NT2/D1 (cell line): ENCODE measurements around the gene POLRMT.

Source experiments
- DNase-seq: peaks from one replicate; pipeline ENCODE4 v3.0.0-alpha.2; 2011; ENCODE audit warnings: low read depth, low spot score
- H3K27me3 ChIP-seq: 2 replicates; pipeline ENCODE4 v1.6.0; 2011; ENCODE audit warnings: mild to moderate bottlenecking; ENCODE audit not compliant: insufficient read length, insufficient read depth
- H3K36me3 ChIP-seq: 2 replicates; pipeline ENCODE4 v1.6.1; 2011; ENCODE audit warnings: mild to moderate bottlenecking, low read length, mixed read lengths; ENCODE audit not compliant: insufficient read depth, insufficient read length
- H3K4me1 ChIP-seq: 2 replicates; pipeline ENCODE4 v1.5.1; 2011; ENCODE audit not compliant: insufficient read depth, insufficient read length
- H3K4me3 ChIP-seq: 2 replicates; pipeline ENCODE4 v1.5.1; 2011; ENCODE audit warnings: low read depth; ENCODE audit not compliant: insufficient read length
- H3K9ac ChIP-seq: 2 replicates; pipeline ENCODE4 v1.6.0; 2011; ENCODE audit warnings: low read depth; ENCODE audit not compliant: insufficient read length
- H3K9me3 ChIP-seq: 2 replicates; pipeline ENCODE4 v1.5.1; 2011; ENCODE audit warnings: mild to moderate bottlenecking, low read length; ENCODE audit not compliant: insufficient read depth
- SUZ12 ChIP-seq: IDR thresholded peaks from 2 replicates; pipeline ENCODE4 v1.6.1; 2011; ENCODE audit not compliant: insufficient read length, insufficient read depth; ENCODE audit errors: extremely low read depth
- YY1 ChIP-seq: IDR thresholded peaks from 2 replicates; pipeline ENCODE4 v1.6.1; 2011; ENCODE audit not compliant: insufficient read length, insufficient read depth
- ZNF274 ChIP-seq: IDR thresholded peaks from 2 replicates; pipeline ENCODE4 v1.6.1; 2011; ENCODE audit warnings: mild to moderate bottlenecking, low read depth, low read length

The POLRMT gene

DNA sequence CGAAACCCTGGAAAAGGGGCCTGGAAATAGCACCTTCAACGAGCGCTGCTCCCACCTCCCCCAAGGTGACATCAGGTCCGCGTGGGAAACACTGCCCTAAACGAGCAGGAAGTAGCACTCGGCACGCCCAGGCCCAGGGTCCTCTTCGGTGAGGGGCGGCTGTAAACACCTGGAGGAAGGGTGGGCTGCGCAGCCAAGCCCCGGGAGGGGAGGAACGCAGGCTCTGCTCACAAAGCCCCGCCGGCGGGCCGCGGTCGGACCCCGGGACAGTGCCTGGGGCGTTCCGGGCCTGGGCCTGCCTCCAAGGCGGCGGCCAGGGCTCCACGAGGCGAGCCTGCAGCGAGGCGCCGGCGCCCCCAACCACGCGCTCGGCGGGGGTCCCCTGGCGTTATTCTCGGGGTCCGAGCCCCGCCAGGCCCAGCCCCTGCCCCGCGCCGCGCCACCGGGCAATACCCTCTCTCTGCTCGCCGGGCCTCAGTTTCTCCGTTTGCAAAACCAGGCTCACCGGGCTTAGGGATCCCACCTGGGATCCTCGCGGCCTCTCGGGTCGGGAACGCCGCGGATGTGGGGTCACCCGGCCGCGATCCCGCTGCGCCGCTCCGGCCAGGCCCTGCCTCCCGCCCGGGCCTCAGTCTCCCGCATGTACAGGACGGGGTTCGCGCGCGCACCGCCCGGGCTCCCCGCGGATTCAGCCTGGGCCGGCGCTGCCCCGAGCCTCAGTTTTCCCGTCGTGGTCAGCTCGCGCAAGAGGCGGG, 29.0 kb upstream of the POLRMT start:
- Histone ChIP-seq H3K4me3 (peak overlapping the region; percentile 96), H3K36me3 (peaks cover 48% of the 10 kb centered on the region), H3K4me1 (peaks cover 36% of the 10 kb centered on the region), H3K27me3 (peaks cover 2% of the 10 kb centered on the region), H3K9ac (peak overlapping the region; percentile 99), H3K9me3 (peaks cover 11% of the 10 kb centered on the region; the same call in 1 of the 2 replicates)
- TF ChIP-seq ZNF274 (no peak), YY1 (no peak), SUZ12 (no peak)
- no peak for DNase-seq

DNA sequence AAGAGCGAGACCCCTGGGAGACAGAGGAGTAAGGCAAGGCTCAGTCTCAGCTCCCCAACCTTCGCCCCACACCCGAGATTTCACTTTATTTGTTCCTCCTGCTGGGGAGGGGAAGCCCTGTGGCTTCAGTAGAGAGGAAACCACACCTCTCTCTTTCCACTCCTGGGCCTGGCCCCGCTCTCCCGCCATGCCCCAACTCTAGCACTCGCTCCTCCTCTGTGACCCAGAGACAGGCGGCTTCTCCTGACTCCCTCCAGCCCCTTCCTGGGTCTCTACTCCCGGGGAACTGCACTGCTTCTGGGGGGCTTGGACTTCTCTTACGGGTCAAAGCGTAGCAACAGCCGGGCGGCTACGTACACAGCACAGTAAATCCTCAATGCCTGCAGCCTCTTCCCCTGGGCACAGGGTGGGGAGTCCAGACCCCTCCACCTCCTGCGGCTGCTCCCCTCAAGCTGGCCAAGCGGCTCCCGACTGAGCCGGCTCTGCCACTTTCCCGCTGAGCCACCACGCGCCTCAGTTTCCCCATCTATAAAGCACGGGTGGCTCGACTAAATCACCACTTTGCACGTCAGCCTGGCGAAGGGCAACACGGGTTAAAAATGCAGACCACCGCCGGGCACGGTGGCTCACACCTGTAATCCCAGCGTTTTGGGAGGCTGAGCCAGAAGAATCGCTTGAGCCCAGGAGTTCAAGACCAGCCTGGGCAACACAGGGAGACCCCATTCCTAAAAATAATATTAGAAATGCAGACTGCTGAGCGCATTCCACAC, 28.3 kb upstream of the POLRMT start:
- TF ChIP-seq ZNF274 = no peak
- no peak for TF ChIP-seq SUZ12
- TF ChIP-seq YY1 = no peak
- Histone ChIP-seq H3K9ac (peak overlapping the region; percentile 99), H3K36me3 (peaks cover 54% of the 10 kb centered on the region), H3K27me3 (peaks cover 2% of the 10 kb centered on the region), H3K9me3 (peaks cover 8% of the 10 kb centered on the region; the same call in 1 of the 2 replicates), H3K4me3 (peak overlapping the region; percentile 96), H3K4me1 (peaks cover 40% of the 10 kb centered on the region)
- DNase-seq = no peak

DNA sequence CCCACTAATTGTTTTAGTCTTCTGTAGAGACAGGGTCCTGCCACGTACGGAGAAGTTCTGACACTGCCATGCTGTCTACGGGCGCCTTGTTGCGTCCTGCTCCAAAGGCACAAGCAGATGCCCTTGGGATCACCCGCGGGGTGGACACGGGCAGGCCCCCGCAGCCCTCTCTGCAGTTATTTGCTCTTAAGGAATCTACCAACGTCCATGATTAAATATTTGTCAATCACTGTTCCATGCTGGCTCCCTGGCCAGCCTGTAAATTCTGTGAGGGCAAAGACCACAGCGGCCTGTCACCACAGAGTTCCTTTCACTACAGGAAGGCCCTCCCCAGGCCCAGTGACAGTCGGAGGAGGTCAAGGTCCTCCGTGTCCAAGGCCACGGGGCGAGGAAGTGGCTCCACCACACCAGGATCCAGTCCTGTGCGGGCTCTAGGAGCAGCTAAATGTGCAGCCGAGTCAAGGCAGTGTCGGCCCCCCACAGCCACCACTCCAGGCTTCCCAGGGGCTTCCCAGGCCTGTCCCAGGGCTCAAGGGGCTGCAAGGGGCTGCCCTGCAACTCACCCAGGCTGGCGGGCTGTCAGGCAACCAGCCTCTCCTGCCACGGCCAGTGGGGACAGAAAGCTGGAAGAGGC, 27.6 kb upstream of the POLRMT start:
- peaks cover 8% of the 10 kb centered on the region; the same call in 1 of the 2 replicates for H3K9me3 ChIP-seq
- DNase-seq = no peak
- H3K4me3 ChIP-seq = peak overlapping the region; percentile 96
- TF ChIP-seq SUZ12 (no peak), YY1 (no peak), ZNF274 (no peak)
- peaks cover 40% of the 10 kb centered on the region for H3K4me1 ChIP-seq
- peaks cover 2% of the 10 kb centered on the region for H3K27me3 ChIP-seq
- peaks cover 57% of the 10 kb centered on the region for H3K36me3 ChIP-seq
- peak overlapping the region; percentile 99 for H3K9ac ChIP-seq

DNA sequence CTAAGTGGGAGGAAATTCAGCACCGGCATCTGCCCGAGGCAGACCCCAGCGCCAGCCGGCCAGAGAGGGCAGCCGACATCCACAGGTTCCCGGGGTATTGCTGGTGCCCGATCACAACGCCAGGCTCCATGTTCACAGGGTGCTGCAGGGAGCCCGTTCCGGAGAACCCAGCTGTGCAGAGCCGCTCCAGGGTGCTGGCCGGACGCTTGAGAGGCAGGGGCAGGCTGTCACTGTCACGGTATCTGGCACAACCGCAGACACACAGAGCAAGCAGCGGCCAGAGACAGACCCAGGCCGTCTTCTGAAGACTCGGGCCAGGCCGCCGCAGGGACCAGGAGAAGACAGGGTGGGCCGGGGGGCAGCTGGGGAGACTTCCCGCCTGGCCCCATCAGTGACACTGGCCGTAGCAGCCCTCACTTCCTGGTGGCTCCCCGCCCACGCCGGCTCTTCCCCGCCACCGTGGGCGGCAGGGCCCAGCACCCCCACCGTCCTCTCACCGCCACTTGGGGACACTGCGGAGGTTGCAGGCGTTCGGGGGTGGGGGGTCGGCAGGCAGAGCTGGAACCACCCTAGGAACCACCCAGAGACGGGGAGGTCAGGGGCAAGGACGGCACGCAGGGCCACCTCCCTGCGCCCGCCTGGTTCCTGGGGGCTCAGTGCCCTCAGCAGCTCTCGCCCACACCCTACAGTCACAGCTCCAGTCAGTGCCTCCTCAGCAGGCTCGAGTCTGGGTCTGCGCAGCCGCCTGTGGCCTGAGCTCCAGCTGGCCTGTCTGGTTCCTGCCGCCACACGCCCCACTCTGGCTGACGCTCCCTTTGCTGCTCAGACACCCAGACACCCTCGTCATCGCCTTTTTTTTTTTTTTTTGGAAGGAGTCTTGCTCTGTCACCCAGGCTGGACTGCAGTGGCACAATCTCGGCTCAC, 25.8 kb upstream of the POLRMT start:
- no peak for TF ChIP-seq YY1
- TF ChIP-seq SUZ12 = no peak
- no peak for TF ChIP-seq ZNF274
- Histone ChIP-seq H3K9ac (peak overlapping the region; percentile 64), H3K4me3 (no peak overlapping the region), H3K27me3 (no peaks in the 10 kb centered on the region), H3K9me3 (peaks cover 8% of the 10 kb centered on the region; the same call in 1 of the 2 replicates), H3K36me3 (peaks cover 73% of the 10 kb centered on the region), H3K4me1 (peaks cover 44% of the 10 kb centered on the region)
- no peak for DNase-seq

DNA sequence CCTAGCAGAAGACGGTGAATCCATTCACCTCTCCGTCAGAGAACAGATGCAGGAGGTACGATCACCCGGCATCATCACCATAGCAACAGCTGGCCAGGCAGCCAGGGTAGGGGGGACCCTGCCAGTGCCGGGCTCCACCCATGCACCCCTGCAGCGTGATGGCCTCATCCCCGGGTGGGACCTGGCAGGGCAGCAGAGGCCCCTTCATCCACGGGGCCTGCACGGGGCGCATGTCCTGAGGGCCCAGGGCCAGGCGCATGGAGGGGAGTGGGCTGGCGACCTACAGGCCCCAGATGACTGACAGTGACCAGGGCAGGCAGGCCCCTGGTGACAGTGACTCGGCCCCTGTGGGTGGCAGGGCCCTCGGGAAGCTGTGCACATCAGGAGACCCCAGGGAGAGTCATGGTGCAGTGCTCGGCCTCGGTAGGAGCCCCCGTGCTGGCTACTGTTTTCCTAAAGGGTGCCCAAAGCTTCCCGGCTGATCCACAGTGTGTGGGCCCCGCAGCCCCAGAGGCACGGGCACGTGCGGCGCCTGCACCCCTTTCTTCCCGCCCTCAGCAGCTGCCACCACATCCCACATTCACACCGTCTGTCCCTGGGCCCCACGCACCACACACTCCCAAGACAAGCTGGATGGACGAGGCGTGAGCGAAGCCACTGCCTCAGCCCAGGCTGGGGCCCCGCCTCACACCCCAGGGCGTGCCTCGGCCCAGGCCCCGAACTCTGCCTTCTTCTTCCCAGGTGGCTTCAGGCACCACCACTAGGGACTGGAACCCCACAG, 24.9 kb upstream of the POLRMT start:
- peaks cover 82% of the 10 kb centered on the region for H3K36me3 ChIP-seq
- DNase-seq = no peak
- no peaks in the 10 kb centered on the region for H3K27me3 ChIP-seq
- H3K4me1 ChIP-seq = peaks cover 52% of the 10 kb centered on the region
- no peak overlapping the region for H3K4me3 ChIP-seq
- TF ChIP-seq SUZ12 (no peak), ZNF274 (no peak), YY1 (no peak)
- H3K9ac ChIP-seq = peak overlapping the region; percentile 50
- H3K9me3 ChIP-seq = no peaks in the 10 kb centered on the region

DNA sequence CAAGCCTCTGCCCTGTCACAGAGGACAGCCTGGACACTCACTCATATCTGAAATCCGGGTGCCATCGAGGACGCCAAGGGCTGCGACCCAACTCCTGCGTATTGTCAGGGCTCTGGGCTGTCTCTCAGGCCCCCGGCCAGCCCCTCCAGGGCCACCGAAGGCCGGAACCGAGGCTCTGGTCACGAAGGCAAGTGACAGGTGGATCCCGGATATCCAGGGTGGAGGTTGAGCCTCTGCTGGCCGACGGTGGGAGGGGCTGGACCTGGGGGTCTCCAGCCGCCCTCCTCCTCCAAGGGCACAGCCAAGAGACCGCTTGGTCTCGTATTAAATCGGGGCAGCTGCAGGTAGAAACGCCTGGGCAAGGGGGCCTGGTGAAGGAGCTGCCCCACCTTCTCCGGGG, 24.3 kb upstream of the POLRMT start:
- DNase-seq = no peak
- no peak for TF ChIP-seq SUZ12
- no peak for TF ChIP-seq ZNF274
- TF ChIP-seq YY1 = no peak
- Histone ChIP-seq H3K4me3 (no peak overlapping the region), H3K36me3 (peaks cover 89% of the 10 kb centered on the region), H3K9ac (peak overlapping the region; percentile 42), H3K27me3 (no peaks in the 10 kb centered on the region), H3K4me1 (peaks cover 53% of the 10 kb centered on the region), H3K9me3 (no peaks in the 10 kb centered on the region)
